ENCODE results near the gene AK8. TPM values are rescaled to one million over a fixed set of nuclear protein-coding genes. Genes with fewer than 3 reads are reported as not detected.

The AK8 gene
- total RNA-seq, 2 experiments from 2014 or later, result 0.27 TPM; not detected in 1

- no peaks in the 10 kb centered on the region for H3K79me2 ChIP-seq (ENCODE audit: insufficient read depth, low read depth, low read length)
- peaks cover 55% of the 10 kb centered on the region for H3K36me3 ChIP-seq (ENCODE audit: insufficient read depth, low read length)
- no peaks in the 10 kb centered on the region for H3K9me3 ChIP-seq (ENCODE audit: low read length)
- TF ChIP-seq EZH2phosphoT487 (IDR thresholded peaks at IDR 0.05; ENCODE audit: borderline replicate concordance, low read depth, low read length) (no peak), CTCF (conservative IDR thresholded peaks at IDR 0.05; ENCODE audit: low read length) (no peak)
- ChIA-PET CTCF (ENCODE audit: unreplicated experiment) (no interaction called here), POLR2A (interaction anchor here (0.6 to 0.7 kb wide), 3 partner anchors 36 to 1270 kb away, joined by 3 read pairs; no protein-coding TSS in a partner anchor)
- no peaks in the 10 kb centered on the region for H3K9me2 ChIP-seq (ENCODE audit: insufficient read depth, low read length)
- no peak overlapping the region for H3K4me3 ChIP-seq (ENCODE audit: low read depth, low read length, poor library complexity, severe bottlenecking)
- H3K4me1 ChIP-seq (ENCODE audit: insufficient read depth, low read length, poor library complexity, severe bottlenecking), result no peaks in the 10 kb centered on the region
- H2AFZ ChIP-seq (ENCODE audit: low read length), result no peak overlapping the region
- no peak overlapping the region for H3K27ac ChIP-seq (ENCODE audit: low read depth, low read length, poor library complexity, severe bottlenecking)
- H4K20me1 ChIP-seq (ENCODE audit: insufficient read depth, low read length), result no peaks in the 10 kb centered on the region
- no peak for DNase-seq (ENCODE audit: low spot score)
- BruUV-seq (replicated peaks), result no TSS peak
- intact Hi-C loops (cut with micrococcal nuclease; ENCODE audit: unreplicated experiment), result no loop called here
- H3K4me2 ChIP-seq (ENCODE audit: low read length), result no peak overlapping the region
These were observed 31.2 kb upstream of the AK8 start for GRCh38 chr9:132909311-132909710.

GRCh38 chr9:132908635-132909034 is 30.6 kb upstream of the AK8 start:
- Histone ChIP-seq H4K20me1 (ENCODE audit: insufficient read depth, low read length) (no peaks in the 10 kb centered on the region), H3K27ac (ENCODE audit: low read depth, low read length, poor library complexity, severe bottlenecking) (no peak overlapping the region), H3K9me2 (ENCODE audit: insufficient read depth, low read length) (no peaks in the 10 kb centered on the region), H3K4me3 (ENCODE audit: low read depth, low read length, poor library complexity, severe bottlenecking) (no peak overlapping the region), H3K36me3 (ENCODE audit: insufficient read depth, low read length) (peaks cover 55% of the 10 kb centered on the region), H3K4me1 (ENCODE audit: insufficient read depth, low read length, poor library complexity, severe bottlenecking) (no peaks in the 10 kb centered on the region), H2AFZ (ENCODE audit: low read length) (no peak overlapping the region), H3K79me2 (ENCODE audit: insufficient read depth, low read depth, low read length) (no peaks in the 10 kb centered on the region), H3K4me2 (ENCODE audit: low read length) (no peak overlapping the region), H3K9me3 (ENCODE audit: low read length) (no peaks in the 10 kb centered on the region)
- DNase-seq (ENCODE audit: low spot score), result no peak
- POLR2A ChIA-PET, result interaction anchor here (1.3 kb wide), 1 partner anchor 9 kb away, joined by 3 read pairs; no protein-coding TSS in a partner anchor
- CTCF ChIA-PET (ENCODE audit: unreplicated experiment), result no interaction called here
- intact Hi-C loops (cut with micrococcal nuclease; ENCODE audit: unreplicated experiment), result no loop called here
- no peak for TF ChIP-seq EZH2phosphoT487 (IDR thresholded peaks at IDR 0.05; ENCODE audit: borderline replicate concordance, low read depth, low read length)
- TF ChIP-seq CTCF (conservative IDR thresholded peaks at IDR 0.05; ENCODE audit: low read length), result no peak
- no TSS peak for BruUV-seq (replicated peaks)

- no peaks in the 10 kb centered on the region for H4K20me1 ChIP-seq (ENCODE audit: insufficient read depth, low read length)
- H3K36me3 ChIP-seq (ENCODE audit: insufficient read depth, low read length), result peaks cover 50% of the 10 kb centered on the region
- BruUV-seq (replicated peaks), result no TSS peak
- no peak overlapping the region for H3K4me3 ChIP-seq (ENCODE audit: low read depth, low read length, poor library complexity, severe bottlenecking)
- no peak overlapping the region for H3K27ac ChIP-seq (ENCODE audit: low read depth, low read length, poor library complexity, severe bottlenecking)
- no peak overlapping the region for H2AFZ ChIP-seq (ENCODE audit: low read length)
- no peak overlapping the region for H3K4me2 ChIP-seq (ENCODE audit: low read length)
- H3K9me2 ChIP-seq (ENCODE audit: insufficient read depth, low read length), result no peaks in the 10 kb centered on the region
- no peaks in the 10 kb centered on the region for H3K79me2 ChIP-seq (ENCODE audit: insufficient read depth, low read depth, low read length)
- TF ChIP-seq CTCF (conservative IDR thresholded peaks at IDR 0.05; ENCODE audit: low read length), result no peak
- no peak for TF ChIP-seq EZH2phosphoT487 (IDR thresholded peaks at IDR 0.05; ENCODE audit: borderline replicate concordance, low read depth, low read length)
- DNase-seq (ENCODE audit: low spot score), result no peak
- POLR2A ChIA-PET, result no interaction called here
- H3K4me1 ChIP-seq (ENCODE audit: insufficient read depth, low read length, poor library complexity, severe bottlenecking), result no peaks in the 10 kb centered on the region
- intact Hi-C loops (cut with micrococcal nuclease; ENCODE audit: unreplicated experiment), result no loop called here
- CTCF ChIA-PET (ENCODE audit: unreplicated experiment), result no interaction called here
- H3K9me3 ChIP-seq (ENCODE audit: low read length), result no peaks in the 10 kb centered on the region
These were observed 27.6 kb upstream of the AK8 start for GRCh38 chr9:132905726-132906125.

Measured in OCI-LY7 (cell line).